MM.1S (cell line): ENCODE results near the gene MRC1.
A peak's percentile ranks its signal among the peaks of the same experiment; 100 is the strongest.

ENCODE experiments used
- DNase-seq: peaks from one replicate; pipeline ENCODE4 v3.0.0-alpha.2; 2015
- H2AFZ ChIP-seq: fragments of 300-600 bp; sonication (generic); 2 replicates; pipeline ENCODE4 v1.6.0; 2016; ENCODE audit warnings: antibody characterized with exemption, low read length
- H3F3A ChIP-seq: fragments of 300-600 bp; sonication (generic); 2 replicates; pipeline ENCODE4 v1.6.1; 2016; ENCODE audit warnings: mild to moderate bottlenecking, antibody characterized with exemption, low read length, moderate library complexity, mixed read lengths; ENCODE audit not compliant: insufficient read depth
- H3K27ac ChIP-seq: fragments of 300-600 bp; sonication (generic); 2 replicates; pipeline ENCODE4 v1.5.1; 2016; ENCODE audit warnings: mild to moderate bottlenecking, low read length
- H3K27me3 ChIP-seq: fragments of 300-600 bp; sonication (generic); replicated peaks from 2 replicates; pipeline ENCODE4 v1.6.0; 2016; ENCODE audit warnings: low read length; ENCODE audit not compliant: insufficient read depth
- H3K36me3 ChIP-seq: fragments of 300-600 bp; sonication (generic); replicated peaks from 2 replicates; pipeline ENCODE4 v1.6.1; 2016; ENCODE audit warnings: mild to moderate bottlenecking, low read length, mixed read lengths; ENCODE audit not compliant: insufficient read depth
- H3K4me1 ChIP-seq: fragments of 300-600 bp; sonication (generic); 2 replicates; pipeline ENCODE4 v1.6.1; 2016; ENCODE audit warnings: low read length, mixed read lengths
- H3K4me2 ChIP-seq: fragments of 300-600 bp; sonication (generic); 2 replicates; pipeline ENCODE4 v1.6.0; 2016; ENCODE audit warnings: low read depth, low read length
- H3K4me3 ChIP-seq: fragments of 300-600 bp; sonication (generic); 2 replicates; pipeline ENCODE4 v1.5.1; 2016; ENCODE audit warnings: low read length, mixed read lengths
- H3K79me2 ChIP-seq: fragments of 300-600 bp; sonication (generic); 2 replicates; pipeline ENCODE4 v1.6.1; 2016; ENCODE audit warnings: mixed run types, low read length, mixed read lengths
- H3K9ac ChIP-seq: fragments of 300-600 bp; sonication (generic); 2 replicates; pipeline ENCODE4 v1.6.1; 2016; ENCODE audit warnings: low read length, mixed read lengths
- H3K9me2 ChIP-seq: fragments of 300-600 bp; sonication (generic); replicated peaks from 2 replicates; pipeline ENCODE4 v1.6.1; 2016; ENCODE audit warnings: mild to moderate bottlenecking, low read length, mixed read lengths; ENCODE audit not compliant: insufficient read depth
- H3K9me3 ChIP-seq: fragments of 300-600 bp; sonication (generic); replicated peaks from 2 replicates; pipeline ENCODE4 v1.6.1; 2016; ENCODE audit warnings: mild to moderate bottlenecking, low read length, mixed read lengths; ENCODE audit not compliant: insufficient read depth
- H4K20me1 ChIP-seq: fragments of 300-600 bp; sonication (generic); 2 replicates; pipeline ENCODE4 v1.6.1; 2016; ENCODE audit warnings: mild to moderate bottlenecking, low read length, moderate library complexity, mixed read lengths; ENCODE audit not compliant: insufficient read depth
- EZH2 ChIP-seq: fragments of 300-600 bp; sonication (generic); optimal IDR thresholded peaks from 2 replicates; pipeline ENCODE3; 2017; ENCODE audit warnings: low read depth, mild to moderate bottlenecking, antibody characterized with exemption, low read length, mixed read lengths
- EZH2phosphoT487 ChIP-seq: fragments of 300-600 bp; sonication (generic); IDR thresholded peaks from 2 replicates; pipeline ENCODE4 v1.6.1; 2018; ENCODE audit warnings: antibody characterized with exemption, low read length
- TF ChIP-seq, protein P1 (sequence below): fragments of 300-600 bp; sonication (generic); IDR thresholded peaks from 2 replicates; pipeline ENCODE4 v1.5.1; 2016; ENCODE audit warnings: antibody characterized with exemption, low read length, mixed read lengths

Gene MRC1

DNA sequence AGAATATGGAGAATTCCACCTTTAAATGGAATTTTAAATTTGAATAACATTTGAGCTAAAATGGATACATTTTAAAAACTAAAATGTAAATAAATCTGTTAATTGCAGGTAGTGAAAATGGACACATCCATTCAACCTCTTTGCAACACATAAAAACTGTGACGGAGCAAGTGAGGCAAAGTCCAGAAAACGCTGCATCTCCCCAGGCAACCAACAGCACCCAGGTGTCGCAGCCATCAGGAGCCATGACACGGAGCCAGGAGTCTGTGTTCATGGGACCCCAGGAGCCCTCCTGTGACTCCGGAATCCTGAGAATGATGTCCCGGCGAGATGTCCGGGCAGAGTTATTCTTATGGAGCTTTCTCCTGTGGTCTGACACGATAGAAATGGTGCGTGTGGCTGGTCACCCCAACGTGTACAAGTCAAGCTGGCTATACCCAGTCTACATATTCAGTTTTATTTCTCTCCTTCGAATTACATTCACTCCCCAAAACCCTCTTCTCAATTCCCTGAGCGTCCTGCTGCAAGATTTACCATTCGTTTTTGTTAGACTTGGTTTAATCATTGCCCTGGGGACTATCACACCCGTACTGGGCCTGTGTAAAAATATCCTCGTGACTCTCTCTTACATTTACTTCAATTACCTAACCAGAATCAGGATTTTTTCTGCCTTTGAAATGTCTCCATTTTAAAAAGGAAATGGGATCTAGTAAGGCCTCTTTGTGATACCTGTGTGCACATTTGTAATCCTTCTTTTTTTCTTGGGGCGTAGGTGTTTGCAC is 13.1 kb upstream of the MRC1 start:
- H3K9me2 ChIP-seq: no peaks in the 10 kb centered on the region
- no peak overlapping the region for H2AFZ ChIP-seq
- H4K20me1 ChIP-seq: no peaks in the 10 kb centered on the region
- no peaks in the 10 kb centered on the region for H3K9me3 ChIP-seq
- H3K9ac ChIP-seq: no peak overlapping the region
- no peak for TF ChIP-seq EZH2phosphoT487
- no peak for TF ChIP-seq EZH2
- TF ChIP-seq, protein P1, sequence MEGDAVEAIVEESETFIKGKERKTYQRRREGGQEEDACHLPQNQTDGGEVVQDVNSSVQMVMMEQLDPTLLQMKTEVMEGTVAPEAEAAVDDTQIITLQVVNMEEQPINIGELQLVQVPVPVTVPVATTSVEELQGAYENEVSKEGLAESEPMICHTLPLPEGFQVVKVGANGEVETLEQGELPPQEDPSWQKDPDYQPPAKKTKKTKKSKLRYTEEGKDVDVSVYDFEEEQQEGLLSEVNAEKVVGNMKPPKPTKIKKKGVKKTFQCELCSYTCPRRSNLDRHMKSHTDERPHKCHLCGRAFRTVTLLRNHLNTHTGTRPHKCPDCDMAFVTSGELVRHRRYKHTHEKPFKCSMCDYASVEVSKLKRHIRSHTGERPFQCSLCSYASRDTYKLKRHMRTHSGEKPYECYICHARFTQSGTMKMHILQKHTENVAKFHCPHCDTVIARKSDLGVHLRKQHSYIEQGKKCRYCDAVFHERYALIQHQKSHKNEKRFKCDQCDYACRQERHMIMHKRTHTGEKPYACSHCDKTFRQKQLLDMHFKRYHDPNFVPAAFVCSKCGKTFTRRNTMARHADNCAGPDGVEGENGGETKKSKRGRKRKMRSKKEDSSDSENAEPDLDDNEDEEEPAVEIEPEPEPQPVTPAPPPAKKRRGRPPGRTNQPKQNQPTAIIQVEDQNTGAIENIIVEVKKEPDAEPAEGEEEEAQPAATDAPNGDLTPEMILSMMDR: no peak
- no peaks in the 10 kb centered on the region for H3K36me3 ChIP-seq
- H3K4me1 ChIP-seq: peaks cover 10% of the 10 kb centered on the region
- no peak overlapping the region for H3K4me3 ChIP-seq
- no peak overlapping the region for H3K4me2 ChIP-seq
- H3F3A ChIP-seq: no peaks in the 10 kb centered on the region
- no peak overlapping the region for H3K27ac ChIP-seq
- no peaks in the 10 kb centered on the region for H3K27me3 ChIP-seq
- DNase-seq: no peak
- no peaks in the 10 kb centered on the region for H3K79me2 ChIP-seq

DNA sequence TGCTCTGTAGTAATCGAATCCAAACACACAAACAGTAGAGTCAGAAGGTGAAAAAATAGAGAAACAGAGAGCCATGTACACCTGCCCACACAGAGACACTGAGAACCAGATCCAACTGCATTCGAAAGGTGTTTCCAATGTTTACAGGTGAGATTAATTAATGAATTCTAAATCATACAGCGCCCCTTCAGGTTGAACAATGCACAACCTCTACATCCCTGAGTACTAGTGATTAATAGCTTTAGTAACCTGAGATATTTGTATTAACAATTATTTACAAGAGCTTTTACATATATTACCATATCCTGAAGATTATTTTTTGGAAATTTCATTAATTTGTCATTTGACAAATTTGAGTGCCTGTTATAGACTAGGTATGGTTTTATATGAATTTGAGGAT is 7.6 kb upstream of the MRC1 start:
- no peaks in the 10 kb centered on the region for H3K9me2 ChIP-seq
- no peak overlapping the region for H3K4me3 ChIP-seq
- DNase-seq: no peak
- no peaks in the 10 kb centered on the region for H4K20me1 ChIP-seq
- H3K79me2 ChIP-seq: no peaks in the 10 kb centered on the region
- no peaks in the 10 kb centered on the region for H3F3A ChIP-seq
- no peak overlapping the region for H3K27ac ChIP-seq
- no peaks in the 10 kb centered on the region for H3K36me3 ChIP-seq
- TF ChIP-seq EZH2: no peak
- TF ChIP-seq, protein P1: peak; percentile 32
- H3K9me3 ChIP-seq: no peaks in the 10 kb centered on the region
- H3K9ac ChIP-seq: no peak overlapping the region
- no peaks in the 10 kb centered on the region for H3K4me1 ChIP-seq
- H2AFZ ChIP-seq: no peak overlapping the region
- no peak overlapping the region for H3K4me2 ChIP-seq
- no peaks in the 10 kb centered on the region for H3K27me3 ChIP-seq

DNA sequence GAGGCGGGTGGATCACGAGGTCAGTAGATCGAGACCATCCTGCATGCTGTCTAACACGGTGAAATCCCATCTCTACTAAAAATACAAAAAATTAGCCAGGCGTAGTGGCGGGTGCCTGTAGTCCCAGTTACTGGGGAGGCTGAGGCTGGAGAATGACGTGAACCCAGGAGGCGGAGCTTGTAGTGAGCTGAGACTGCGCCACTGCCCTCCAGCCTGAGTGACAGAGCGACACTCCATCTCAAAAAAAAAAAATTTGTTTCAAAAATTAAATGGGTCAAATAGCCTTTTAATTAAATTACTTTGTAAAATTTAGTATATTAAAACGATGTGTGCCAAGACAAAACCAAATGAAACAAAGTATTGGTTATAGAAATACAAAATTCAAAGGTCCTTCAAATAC is 6.8 kb upstream of the MRC1 start:
- H3F3A ChIP-seq: no peaks in the 10 kb centered on the region
- no peaks in the 10 kb centered on the region for H3K79me2 ChIP-seq
- H4K20me1 ChIP-seq: no peaks in the 10 kb centered on the region
- DNase-seq: no peak
- no peaks in the 10 kb centered on the region for H3K9me2 ChIP-seq
- H3K36me3 ChIP-seq: no peaks in the 10 kb centered on the region
- no peak overlapping the region for H3K4me3 ChIP-seq
- TF ChIP-seq, protein P1: no peak
- TF ChIP-seq EZH2phosphoT487: no peak
- no peak for TF ChIP-seq EZH2
- no peaks in the 10 kb centered on the region for H3K9me3 ChIP-seq
- no peak overlapping the region for H3K9ac ChIP-seq
- no peak overlapping the region for H3K4me2 ChIP-seq
- no peak overlapping the region for H2AFZ ChIP-seq
- no peak overlapping the region for H3K27ac ChIP-seq
- no peaks in the 10 kb centered on the region for H3K4me1 ChIP-seq
- H3K27me3 ChIP-seq: no peaks in the 10 kb centered on the region
